ENCODE results near the gene PDZD7.

DNA sequence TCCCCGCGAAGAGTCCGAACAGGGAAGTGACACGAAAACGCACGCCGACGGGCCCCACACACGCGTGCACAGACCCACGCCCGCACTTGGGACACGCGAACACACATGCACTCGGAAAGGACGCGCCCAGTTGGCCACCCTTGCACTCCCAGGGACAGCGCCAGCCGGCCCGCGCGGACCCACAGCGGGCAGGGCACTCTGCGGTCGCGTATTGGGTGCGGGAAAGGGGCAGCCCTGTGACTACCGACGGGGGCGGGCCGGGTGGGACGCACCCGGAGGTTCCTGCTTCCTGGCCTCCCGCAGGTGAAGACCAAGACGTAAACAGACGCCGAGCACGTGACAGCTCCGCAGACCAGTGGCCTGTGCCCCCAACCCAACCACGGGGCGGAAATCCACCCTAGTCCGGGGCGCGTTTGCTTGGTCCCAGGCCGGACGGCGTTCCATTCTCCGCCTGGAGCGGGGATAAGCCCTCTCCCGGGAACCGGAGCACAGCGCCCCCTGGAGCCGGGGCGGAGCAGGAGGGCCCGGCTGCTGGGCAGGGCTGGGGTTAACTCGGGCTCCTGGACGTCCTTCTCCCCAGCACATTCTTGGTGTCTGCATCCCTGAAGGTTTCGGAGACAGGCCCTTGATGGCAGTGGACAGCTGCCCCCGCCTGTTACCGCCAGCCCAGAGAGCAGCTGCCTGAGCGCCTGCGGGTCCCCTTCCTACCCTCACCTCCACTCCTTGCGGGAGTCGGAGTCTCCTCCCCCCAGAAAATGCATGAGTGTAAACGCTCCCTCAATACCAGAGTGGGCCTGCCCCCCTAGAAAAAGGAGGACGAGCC is 33.4 kb downstream of the PDZD7 start:
- TF ChIP-seq, protein P1, sequence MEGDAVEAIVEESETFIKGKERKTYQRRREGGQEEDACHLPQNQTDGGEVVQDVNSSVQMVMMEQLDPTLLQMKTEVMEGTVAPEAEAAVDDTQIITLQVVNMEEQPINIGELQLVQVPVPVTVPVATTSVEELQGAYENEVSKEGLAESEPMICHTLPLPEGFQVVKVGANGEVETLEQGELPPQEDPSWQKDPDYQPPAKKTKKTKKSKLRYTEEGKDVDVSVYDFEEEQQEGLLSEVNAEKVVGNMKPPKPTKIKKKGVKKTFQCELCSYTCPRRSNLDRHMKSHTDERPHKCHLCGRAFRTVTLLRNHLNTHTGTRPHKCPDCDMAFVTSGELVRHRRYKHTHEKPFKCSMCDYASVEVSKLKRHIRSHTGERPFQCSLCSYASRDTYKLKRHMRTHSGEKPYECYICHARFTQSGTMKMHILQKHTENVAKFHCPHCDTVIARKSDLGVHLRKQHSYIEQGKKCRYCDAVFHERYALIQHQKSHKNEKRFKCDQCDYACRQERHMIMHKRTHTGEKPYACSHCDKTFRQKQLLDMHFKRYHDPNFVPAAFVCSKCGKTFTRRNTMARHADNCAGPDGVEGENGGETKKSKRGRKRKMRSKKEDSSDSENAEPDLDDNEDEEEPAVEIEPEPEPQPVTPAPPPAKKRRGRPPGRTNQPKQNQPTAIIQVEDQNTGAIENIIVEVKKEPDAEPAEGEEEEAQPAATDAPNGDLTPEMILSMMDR (IDR thresholded peaks at IDR 0.05), result peak; percentile 75 to 89 (median 82)
- TF ChIP-seq POLR2A (IDR thresholded peaks at IDR 0.05), result peak in 1 of 2 donors; percentile 35
